GM12878 (cell line): ENCODE data around the gene PITPNC1.

Experiments used
- ELK1 ChIP-seq: IDR thresholded peaks from 2 replicates; pipeline ENCODE4 v1.6.1; 2012; ENCODE audit warnings: low read depth, low read length, improper control_type of control experiment
- IRF3 ChIP-seq: fragments of 450-650 bp; IDR thresholded peaks from 2 replicates; pipeline ENCODE4 v1.6.1; 2014; ENCODE audit warnings: mild to moderate bottlenecking
- KDM1A ChIP-seq: fragments of 200-600 bp; sonication (generic); IDR thresholded peaks from 2 replicates; pipeline ENCODE4 v1.6.1; 2016; ENCODE audit warnings: borderline replicate concordance
- USF2 ChIP-seq: IDR thresholded peaks from 2 replicates; pipeline ENCODE4 v1.6.1; 2011; ENCODE audit warnings: low read depth, low read length, improper control_type of control experiment, borderline replicate concordance
- TF ChIP-seq, protein P1 (sequence below), 3 experiments: IDR thresholded peaks in 2 of 3; conservative IDR thresholded peaks in 1 of 3; 2 replicates each; pipeline ENCODE4 v1.5.1; 2011; ENCODE audit warnings: low read depth in 3 of 3, low read length in 3 of 3, mild to moderate bottlenecking in 3 of 3, control low read depth in 2 of 3, moderate library complexity in 2 of 3, inconsistent platforms in 1 of 3, mixed read lengths in 1 of 3; ENCODE audit not compliant: control insufficient read depth in 2 of 3, insufficient read depth in 1 of 3; ENCODE audit errors: extremely low read depth in 1 of 3

DNA sequence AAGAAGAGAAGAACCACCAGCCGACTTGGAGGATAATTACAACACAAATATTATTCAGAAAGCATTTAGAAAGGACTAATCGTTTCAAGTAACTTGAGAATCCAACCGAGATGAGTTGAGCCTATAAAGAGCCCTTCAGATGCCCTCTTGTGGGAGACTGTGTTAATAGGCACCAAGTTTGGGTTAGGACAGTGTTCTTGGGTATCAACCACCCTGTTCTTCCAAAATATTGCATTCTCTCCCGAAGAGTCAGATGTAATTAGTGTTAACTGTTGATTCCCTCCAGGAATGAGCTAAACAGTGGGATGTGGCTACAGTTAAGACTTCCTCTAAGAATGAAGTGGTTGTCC is 252.9 kb downstream of the PITPNC1 start:
- TF ChIP-seq USF2: no peak
- TF ChIP-seq, protein P1, sequence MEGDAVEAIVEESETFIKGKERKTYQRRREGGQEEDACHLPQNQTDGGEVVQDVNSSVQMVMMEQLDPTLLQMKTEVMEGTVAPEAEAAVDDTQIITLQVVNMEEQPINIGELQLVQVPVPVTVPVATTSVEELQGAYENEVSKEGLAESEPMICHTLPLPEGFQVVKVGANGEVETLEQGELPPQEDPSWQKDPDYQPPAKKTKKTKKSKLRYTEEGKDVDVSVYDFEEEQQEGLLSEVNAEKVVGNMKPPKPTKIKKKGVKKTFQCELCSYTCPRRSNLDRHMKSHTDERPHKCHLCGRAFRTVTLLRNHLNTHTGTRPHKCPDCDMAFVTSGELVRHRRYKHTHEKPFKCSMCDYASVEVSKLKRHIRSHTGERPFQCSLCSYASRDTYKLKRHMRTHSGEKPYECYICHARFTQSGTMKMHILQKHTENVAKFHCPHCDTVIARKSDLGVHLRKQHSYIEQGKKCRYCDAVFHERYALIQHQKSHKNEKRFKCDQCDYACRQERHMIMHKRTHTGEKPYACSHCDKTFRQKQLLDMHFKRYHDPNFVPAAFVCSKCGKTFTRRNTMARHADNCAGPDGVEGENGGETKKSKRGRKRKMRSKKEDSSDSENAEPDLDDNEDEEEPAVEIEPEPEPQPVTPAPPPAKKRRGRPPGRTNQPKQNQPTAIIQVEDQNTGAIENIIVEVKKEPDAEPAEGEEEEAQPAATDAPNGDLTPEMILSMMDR (IDR thresholded peaks at IDR 0.05 in 2 of 3, conservative IDR thresholded peaks at IDR 0.05 in 1 of 3; ENCODE audit: control insufficient read depth in 2 of 3, extremely low read depth in 1 of 3, insufficient read depth in 1 of 3, low read depth in 3 of 3, low read length in 3 of 3): peak; percentile 47 to 53 (median 52); a peak in 4 of 6 replicates
- no peak for TF ChIP-seq ELK1
- no peak for TF ChIP-seq KDM1A
- no peak for TF ChIP-seq IRF3
